ENCODE measurements around the gene KLHL3.
A peak's percentile ranks its signal among the peaks of the same experiment; 100 is the strongest.

The KLHL3 gene

GRCh38 chr5:137708062-137708461, 27.8 kb downstream of the KLHL3 start:
- no peak for DNase-seq (ENCODE audit: low read depth)

- no peak for DNase-seq (ENCODE audit: low read depth)
Observed at GRCh38 chr5:137706841-137707240, 29.0 kb downstream of the KLHL3 start.

DNA sequence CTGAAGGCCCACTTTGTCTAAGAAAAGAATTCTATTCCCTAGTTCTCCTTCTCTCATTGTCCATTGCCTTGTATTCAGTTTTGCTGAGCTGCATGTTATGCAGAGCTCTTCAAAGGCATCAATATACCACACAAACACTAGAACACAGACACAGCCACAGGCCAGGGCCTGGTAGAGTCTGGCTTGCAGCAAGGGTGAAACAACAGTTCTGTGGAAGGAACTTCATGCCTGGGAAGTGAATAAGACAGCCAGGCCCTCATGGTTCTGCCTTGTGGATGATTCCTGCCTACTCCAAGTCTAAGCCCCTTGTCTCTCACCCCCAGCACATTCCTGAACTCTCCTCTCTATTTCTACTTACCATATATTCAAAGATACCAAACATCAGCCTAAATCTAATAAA, 30.8 kb downstream of the KLHL3 start:
- DNase-seq (ENCODE audit: low read depth), result no peak

DNA sequence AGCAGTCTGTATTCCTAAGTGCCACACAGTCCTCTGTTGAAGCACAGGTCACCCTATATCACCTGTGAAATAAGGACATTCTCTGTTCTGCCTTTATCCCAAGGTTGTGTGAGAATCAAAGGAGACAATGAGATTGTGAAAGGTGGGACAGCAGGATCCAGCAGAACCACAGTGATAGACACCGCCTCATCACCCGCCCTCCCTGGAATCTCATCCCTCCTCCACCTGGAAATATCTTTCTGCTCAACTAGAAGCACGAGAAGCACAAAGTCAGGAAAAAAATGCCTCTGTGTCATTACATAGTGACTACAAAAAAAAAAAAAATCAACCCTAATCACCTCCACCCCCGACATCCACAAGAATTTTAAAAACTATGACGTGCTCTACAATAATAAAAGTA, 32.3 kb downstream of the KLHL3 start:
- no peak for DNase-seq (ENCODE audit: low read depth)

DNA sequence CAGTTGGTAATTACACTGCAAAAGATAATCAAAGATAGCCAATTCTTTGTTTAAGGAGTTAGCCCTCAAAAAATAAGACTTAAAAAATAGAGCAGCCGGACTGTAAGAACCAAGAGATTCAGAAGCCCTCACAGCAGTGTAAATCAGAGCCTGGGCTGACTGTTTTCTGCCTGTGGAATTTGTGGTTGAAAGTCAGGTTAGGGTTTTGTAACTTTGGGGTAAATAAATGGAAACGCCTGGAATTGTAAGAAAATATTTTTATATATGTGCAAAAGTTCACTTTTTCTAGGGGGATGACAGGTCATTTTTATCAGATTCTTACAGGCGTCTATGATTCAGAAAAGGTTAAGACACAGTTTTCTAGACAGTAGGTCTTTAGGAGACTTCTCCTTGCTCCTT, 35.6 kb downstream of the KLHL3 start:
- DNase-seq (ENCODE audit: low read depth), result no peak

GRCh38 chr5:137699336-137700281, 36.3 kb downstream of the KLHL3 start:
- DNase-seq (ENCODE audit: low read depth), result no peak

GRCh38 chr5:137696481-137696880, 39.4 kb downstream of the KLHL3 start:
- DNase-seq (ENCODE audit: low read depth), result peak; percentile 26

GRCh38 chr5:137695651-137696428, 40.0 kb downstream of the KLHL3 start:
- no peak for DNase-seq (ENCODE audit: low read depth)

DNA sequence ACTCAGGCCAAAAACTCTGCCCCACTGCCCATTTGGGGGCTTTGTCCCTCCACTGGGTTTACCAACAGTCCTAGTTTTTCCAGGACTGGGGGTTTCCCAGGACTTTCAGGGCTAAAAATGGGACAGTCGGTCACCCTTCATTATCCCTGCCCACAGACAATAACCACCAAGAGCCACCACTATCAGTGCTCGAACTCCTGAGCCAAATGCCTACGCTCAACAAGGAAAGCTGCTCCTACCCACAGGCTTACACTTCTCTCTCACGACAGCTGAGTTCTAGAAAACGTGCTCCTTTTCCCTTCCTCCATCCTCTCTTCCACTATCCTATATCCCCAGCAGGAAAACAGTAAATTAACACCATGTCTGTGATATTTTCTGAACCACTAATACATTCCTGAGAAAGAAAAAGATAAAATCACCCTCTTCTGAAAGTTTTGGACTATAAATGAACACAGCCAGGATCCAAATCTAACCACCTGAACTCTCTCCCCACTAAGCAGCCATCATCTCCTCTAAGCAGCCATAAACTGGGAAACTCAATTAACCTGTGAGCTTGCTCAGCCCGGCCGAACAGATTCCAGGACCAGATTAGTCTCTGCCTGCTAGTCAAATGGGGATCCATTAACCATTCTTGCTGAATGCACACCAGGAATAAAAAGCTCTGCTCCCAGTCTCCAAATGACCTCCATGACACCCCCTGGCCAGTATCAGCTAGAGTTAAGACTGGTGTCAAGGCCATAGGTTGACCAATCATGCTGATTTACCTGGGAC, 41.8 kb downstream of the KLHL3 start:
- no peak for DNase-seq (ENCODE audit: low read depth)

DNA sequence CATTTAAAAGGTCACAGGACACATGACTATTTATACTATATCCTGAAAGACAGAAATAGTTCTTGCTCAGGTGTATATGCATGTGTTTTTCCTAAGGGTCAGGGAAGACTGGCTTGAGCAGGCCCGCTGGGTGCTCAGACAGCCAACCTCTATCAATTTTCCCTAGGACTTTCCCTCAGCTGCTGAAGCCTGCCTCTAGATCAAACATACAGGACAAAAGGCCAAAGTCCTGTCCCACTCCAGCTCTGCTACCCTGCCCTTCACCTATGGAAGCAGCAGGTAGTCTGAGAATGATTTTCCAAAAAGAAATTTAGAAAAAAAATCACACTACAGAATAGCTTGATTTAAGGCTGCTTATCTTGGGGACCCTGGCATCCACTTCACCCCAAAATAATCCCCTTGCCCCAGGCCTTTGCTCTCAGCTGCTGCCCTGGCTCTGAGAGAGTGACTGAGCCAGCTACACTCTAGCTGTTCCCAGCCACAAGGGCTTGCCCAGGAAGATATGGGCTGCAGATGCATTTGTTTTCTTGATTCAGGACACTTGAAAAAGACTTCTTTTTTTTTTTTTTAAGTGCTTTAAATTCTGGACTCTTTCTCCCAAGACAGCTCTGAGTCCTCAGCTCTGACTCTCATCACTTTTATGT, 42.5 kb downstream of the KLHL3 start:
- no peak for DNase-seq (ENCODE audit: low read depth)

DNA sequence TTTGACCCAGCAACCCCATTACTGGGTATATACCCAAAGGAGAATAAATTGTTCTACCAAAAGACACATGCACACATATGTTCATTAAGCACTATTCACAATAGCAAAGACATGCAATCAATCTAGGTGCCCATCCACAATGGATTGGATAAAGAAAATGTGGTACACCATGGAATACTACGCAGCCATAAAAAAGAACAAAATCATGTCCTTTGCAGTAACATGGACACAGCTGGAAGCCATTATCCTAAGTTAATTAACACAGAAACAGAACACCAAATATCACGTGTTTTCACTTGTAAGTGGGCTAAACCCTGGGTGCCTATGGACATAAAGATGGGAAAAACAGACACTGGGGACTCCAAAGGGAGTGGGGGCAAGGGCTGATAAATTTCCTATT, 46.6 kb downstream of the KLHL3 start:
- DNase-seq (ENCODE audit: low read depth), result no peak

GRCh38 chr5:137688210-137688840, 47.6 kb downstream of the KLHL3 start:
- no peak for DNase-seq (ENCODE audit: low read depth)

- DNase-seq (ENCODE audit: low read depth), result no peak
Observed at GRCh38 chr5:137684761-137685160, 51.1 kb downstream of the KLHL3 start.

DNA sequence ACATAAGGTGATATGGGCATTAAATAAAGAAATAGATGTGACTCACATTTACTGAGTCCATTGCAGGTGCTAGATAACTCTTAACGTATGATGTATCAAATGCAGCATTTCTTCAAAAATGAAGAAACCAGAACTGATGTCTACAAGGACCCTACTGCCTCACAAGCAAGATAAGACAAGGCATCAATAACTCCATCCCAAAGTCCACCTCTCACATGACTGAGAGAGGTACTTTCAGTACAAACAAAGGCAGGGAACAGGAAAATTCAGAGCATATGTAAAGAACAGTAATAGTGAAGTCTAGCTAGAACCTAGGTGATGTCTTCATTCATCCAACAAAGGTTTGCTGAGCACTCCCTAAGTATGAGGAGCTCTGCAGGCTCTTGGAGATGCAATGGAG, 54.7 kb downstream of the KLHL3 start:
- no peak for DNase-seq (ENCODE audit: low read depth)

GRCh38 chr5:137679910-137680309, 56.0 kb downstream of the KLHL3 start:
- DNase-seq (ENCODE audit: low read depth), result no peak

DNA sequence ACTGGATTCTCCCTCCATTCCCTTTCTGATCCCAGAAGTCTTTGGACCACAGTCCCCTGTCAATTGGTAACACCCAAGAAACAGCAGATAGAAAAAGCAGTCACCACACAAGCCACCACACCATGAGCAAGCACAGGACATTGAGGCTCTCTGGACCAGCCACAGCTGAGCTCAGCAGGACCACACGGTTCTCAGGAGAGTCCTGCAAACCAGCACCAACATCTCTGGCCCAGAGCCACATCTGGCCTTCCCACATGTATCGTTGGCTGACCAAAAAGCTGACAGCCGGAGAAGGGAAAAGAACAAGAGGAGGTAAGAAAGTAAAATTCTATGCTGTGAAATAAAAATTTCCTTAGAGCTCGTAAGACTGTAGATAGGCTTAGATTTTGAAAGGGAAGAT, 56.7 kb downstream of the KLHL3 start:
- no peak for DNase-seq (ENCODE audit: low read depth)

- no peak for DNase-seq (ENCODE audit: low read depth)
Observed at GRCh38 chr5:137672881-137673280, 63.0 kb downstream of the KLHL3 start.

- no peak for DNase-seq (ENCODE audit: low read depth)
Observed at GRCh38 chr5:137672001-137672400, 63.9 kb downstream of the KLHL3 start.

- DNase-seq (ENCODE audit: low read depth), result no peak
Observed at GRCh38 chr5:137669811-137670210, 66.1 kb downstream of the KLHL3 start.

DNA sequence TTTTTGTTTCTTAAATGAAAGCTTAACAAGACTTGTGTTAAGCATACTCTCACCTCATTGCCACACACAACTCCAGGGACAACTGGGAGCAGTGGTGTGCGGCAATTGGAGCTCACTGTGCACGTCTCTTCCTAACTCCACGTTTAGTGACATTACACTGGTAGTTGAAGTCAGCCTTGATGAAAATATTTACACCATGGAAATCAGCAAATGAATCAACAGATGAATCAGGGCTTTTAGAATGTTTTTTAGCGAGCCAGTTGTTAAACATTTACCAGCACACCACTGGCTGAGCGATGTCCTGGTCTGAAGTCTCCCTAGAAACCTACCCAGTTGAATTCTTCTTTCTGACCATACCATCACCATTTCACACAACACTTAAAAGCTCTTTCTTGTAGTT, 67.3 kb downstream of the KLHL3 start:
- DNase-seq (ENCODE audit: low read depth), result no peak

- DNase-seq (ENCODE audit: low read depth), result no peak
Observed at GRCh38 chr5:137667341-137667740, 68.5 kb downstream of the KLHL3 start.

Measured in stimulated activated CD8-positive, alpha-beta memory T cell treated with anti-CD3 and anti-CD28 coated beads, Interleukin-4, amount 100 ng/mL, for 24 hours (primary cell).